Osteoblast (primary cell): Measurements from ENCODE around the gene C12orf57. TPM values are rescaled to one million over a fixed set of nuclear protein-coding genes. Genes with fewer than 3 reads are reported as not detected.

ENCODE experiments used
- DNase-seq: peaks from one replicate; pipeline ENCODE4 v3.0.0; 2011; ENCODE audit warnings: low spot score, mixed read lengths; ENCODE audit not compliant: insufficient read length; ENCODE audit errors: missing footprints
- H2AFZ ChIP-seq: 2 replicates; pipeline ENCODE4 v1.6.0; 2011; ENCODE audit warnings: mild to moderate bottlenecking, low read length
- H3K27ac ChIP-seq: 2 replicates; pipeline ENCODE4 v1.5.1; 2011; ENCODE audit warnings: mild to moderate bottlenecking, low read depth, low read length, moderate library complexity
- H3K27me3 ChIP-seq: 2 replicates; pipeline ENCODE4 v1.6.0; 2012; ENCODE audit warnings: mild to moderate bottlenecking, control low read depth, inconsistent platforms, low read length, moderate library complexity; ENCODE audit not compliant: insufficient read depth
- H3K36me3 ChIP-seq: 2 replicates; pipeline ENCODE4 v1.5.1; 2011; ENCODE audit warnings: mild to moderate bottlenecking, low read length, control low read depth, moderate library complexity; ENCODE audit not compliant: insufficient read depth
- H3K4me1 ChIP-seq: 2 replicates; pipeline ENCODE4 v1.5.1; 2011; ENCODE audit warnings: mild to moderate bottlenecking, low read length, control low read depth, moderate library complexity; ENCODE audit not compliant: insufficient read depth
- H3K4me2 ChIP-seq: 2 replicates; pipeline ENCODE4 v1.6.0; 2011; ENCODE audit warnings: mild to moderate bottlenecking, low read length; ENCODE audit not compliant: insufficient read depth
- H3K4me3 ChIP-seq: fragments of 200-600 bp; sonication (generic); 3 replicates; pipeline ENCODE4 v1.5.1; 2012; ENCODE audit warnings: mild to moderate bottlenecking, low read length, inconsistent platforms; ENCODE audit not compliant: insufficient read depth
- H3K79me2 ChIP-seq: 2 replicates; pipeline ENCODE4 v1.6.0; 2012; ENCODE audit warnings: mild to moderate bottlenecking, low read length, control low read depth, inconsistent platforms; ENCODE audit not compliant: insufficient read depth
- H3K9me3 ChIP-seq: 2 replicates; pipeline ENCODE4 v1.5.1; 2011; ENCODE audit warnings: low read depth, low read length, control low read depth
- H4K20me1 ChIP-seq: 2 replicates; pipeline ENCODE4 v1.6.0; 2012; ENCODE audit warnings: mild to moderate bottlenecking, low read length, control low read depth; ENCODE audit not compliant: insufficient read depth
- total RNA-seq: library from RNA; depleted of rRNA; stranded (reverse); fragments of >200 nt; gene quantifications from 2 replicates; pipeline ENCODE4 v1.2.3, GENCODE V29; 2012
- TF ChIP-seq, protein P1 (sequence below): IDR thresholded peaks from 2 replicates; pipeline ENCODE4 v1.5.1; 2011; ENCODE audit warnings: mild to moderate bottlenecking, low read depth, low read length, moderate library complexity; ENCODE audit errors: extremely low read depth

The C12orf57 gene
- total RNA-seq, 1 donor = 81.4 TPM

DNA sequence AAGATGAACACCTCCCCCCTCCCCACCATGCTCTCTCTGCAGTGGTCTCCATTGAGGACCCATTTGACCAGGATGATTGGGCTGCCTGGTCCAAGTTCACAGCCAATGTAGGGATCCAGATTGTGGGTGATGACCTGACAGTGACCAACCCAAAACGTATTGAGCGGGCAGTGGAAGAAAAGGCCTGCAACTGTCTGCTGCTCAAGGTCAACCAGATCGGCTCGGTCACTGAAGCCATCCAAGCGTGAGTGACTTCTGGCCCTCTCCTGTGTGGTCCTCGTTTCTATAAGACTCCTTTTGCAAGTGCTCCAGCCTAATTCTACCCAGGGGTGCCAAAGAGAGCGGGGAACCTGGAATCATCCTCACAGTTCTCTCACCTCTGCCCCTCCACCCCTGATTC, 22.3 kb upstream of the C12orf57 start:
- DNase-seq = no peak
- Histone ChIP-seq H3K79me2 (peaks cover 3% of the 10 kb centered on the region), H3K27ac (no peak overlapping the region), H3K27me3 (no peaks in the 10 kb centered on the region), H3K4me2 (no peak overlapping the region), H3K9me3 (no peaks in the 10 kb centered on the region), H4K20me1 (no peaks in the 10 kb centered on the region), H3K36me3 (peaks cover 25% of the 10 kb centered on the region), H3K4me1 (peaks cover 32% of the 10 kb centered on the region), H3K4me3 (no peak overlapping the region), H2AFZ (no peak overlapping the region)
- TF ChIP-seq, protein P1, sequence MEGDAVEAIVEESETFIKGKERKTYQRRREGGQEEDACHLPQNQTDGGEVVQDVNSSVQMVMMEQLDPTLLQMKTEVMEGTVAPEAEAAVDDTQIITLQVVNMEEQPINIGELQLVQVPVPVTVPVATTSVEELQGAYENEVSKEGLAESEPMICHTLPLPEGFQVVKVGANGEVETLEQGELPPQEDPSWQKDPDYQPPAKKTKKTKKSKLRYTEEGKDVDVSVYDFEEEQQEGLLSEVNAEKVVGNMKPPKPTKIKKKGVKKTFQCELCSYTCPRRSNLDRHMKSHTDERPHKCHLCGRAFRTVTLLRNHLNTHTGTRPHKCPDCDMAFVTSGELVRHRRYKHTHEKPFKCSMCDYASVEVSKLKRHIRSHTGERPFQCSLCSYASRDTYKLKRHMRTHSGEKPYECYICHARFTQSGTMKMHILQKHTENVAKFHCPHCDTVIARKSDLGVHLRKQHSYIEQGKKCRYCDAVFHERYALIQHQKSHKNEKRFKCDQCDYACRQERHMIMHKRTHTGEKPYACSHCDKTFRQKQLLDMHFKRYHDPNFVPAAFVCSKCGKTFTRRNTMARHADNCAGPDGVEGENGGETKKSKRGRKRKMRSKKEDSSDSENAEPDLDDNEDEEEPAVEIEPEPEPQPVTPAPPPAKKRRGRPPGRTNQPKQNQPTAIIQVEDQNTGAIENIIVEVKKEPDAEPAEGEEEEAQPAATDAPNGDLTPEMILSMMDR = no peak

DNA sequence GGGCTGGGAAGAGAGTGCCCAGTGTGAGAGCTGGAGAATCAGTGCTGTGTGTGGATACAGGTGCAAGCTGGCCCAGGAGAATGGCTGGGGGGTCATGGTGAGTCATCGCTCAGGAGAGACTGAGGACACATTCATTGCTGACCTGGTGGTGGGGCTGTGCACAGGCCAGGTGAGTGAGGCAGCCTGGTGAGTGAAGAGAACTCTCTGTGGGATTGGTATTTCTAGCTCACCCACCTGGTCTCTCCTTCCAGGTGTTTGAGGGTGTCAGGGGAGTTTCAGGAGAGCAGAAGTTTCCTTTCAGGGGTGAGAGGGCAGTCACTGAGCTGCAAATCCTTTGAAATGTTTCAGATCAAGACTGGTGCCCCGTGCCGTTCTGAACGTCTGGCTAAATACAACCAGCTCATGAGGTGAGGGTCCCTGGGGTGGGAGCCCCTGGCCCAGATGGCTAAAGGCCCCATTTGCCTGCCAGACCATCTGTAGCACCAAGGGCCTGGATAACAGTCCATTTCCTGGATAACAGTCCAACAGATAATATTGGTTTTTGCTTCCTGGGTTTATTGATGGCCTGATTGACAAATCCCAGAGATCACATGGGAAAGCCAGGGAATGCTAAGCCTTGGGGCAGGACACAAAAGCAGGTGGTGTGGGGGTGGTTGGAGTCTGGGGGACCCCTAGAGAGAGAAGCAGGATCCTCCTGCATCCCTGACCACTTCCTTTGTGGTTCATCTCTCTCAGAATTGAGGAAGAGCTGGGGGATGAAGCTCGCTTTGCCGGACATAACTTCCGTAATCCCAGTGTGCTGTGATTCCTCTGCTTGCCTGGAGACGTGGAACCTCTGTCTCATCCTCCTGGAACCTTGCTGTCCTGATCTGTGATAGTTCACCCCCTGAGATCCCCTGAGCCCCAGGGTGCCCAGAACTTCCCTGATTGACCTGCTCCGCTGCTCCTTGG, 21.6 kb upstream of the C12orf57 start:
- Histone ChIP-seq H3K9me3 (no peaks in the 10 kb centered on the region), H3K36me3 (peaks cover 22% of the 10 kb centered on the region), H3K4me1 (peaks cover 34% of the 10 kb centered on the region), H3K27me3 (no peaks in the 10 kb centered on the region), H3K27ac (no peak overlapping the region), H3K4me2 (no peak overlapping the region), H3K4me3 (no peak overlapping the region), H3K79me2 (peaks cover 8% of the 10 kb centered on the region), H4K20me1 (no peaks in the 10 kb centered on the region), H2AFZ (no peak overlapping the region)
- TF ChIP-seq, protein P1 = no peak
- peak; percentile 68 for DNase-seq

DNA sequence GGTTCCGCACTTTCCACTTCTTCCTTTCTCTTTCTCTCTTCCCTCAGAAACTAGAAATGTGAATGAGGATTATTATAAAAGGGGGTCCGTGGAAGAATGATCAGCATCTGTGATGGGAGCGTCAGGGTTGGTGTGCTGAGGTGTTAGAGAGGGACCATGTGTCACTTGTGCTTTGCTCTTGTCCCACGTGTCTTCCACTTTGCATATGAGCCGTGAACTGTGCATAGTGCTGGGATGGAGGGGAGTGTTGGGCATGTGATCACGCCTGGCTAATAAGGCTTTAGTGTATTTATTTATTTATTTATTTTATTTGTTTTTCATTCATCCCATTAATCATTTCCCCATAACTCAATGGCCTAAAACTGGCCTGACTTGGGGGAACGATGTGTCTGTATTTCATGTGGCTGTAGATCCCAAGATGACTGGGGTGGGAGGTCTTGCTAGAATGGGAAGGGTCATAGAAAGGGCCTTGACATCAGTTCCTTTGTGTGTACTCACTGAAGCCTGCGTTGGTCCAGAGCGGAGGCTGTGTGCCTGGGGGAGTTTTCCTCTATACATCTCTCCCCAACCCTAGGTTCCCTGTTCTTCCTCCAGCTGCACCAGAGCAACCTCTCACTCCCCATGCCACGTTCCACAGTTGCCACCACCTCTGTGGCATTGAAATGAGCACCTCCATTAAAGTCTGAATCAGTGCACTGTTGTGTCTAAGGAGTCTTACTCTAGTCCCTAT, 20.7 kb upstream of the C12orf57 start:
- H3K79me2 ChIP-seq = peaks cover 13% of the 10 kb centered on the region
- H4K20me1 ChIP-seq = no peaks in the 10 kb centered on the region
- H3K27me3 ChIP-seq = no peaks in the 10 kb centered on the region
- peaks cover 20% of the 10 kb centered on the region for H3K36me3 ChIP-seq
- no peak overlapping the region for H3K4me3 ChIP-seq
- peaks cover 30% of the 10 kb centered on the region for H3K4me1 ChIP-seq
- no peak overlapping the region for H2AFZ ChIP-seq
- H3K27ac ChIP-seq = no peak overlapping the region
- TF ChIP-seq, protein P1 = no peak
- peak; percentile 30 for DNase-seq
- no peak overlapping the region for H3K4me2 ChIP-seq
- no peaks in the 10 kb centered on the region for H3K9me3 ChIP-seq

DNA sequence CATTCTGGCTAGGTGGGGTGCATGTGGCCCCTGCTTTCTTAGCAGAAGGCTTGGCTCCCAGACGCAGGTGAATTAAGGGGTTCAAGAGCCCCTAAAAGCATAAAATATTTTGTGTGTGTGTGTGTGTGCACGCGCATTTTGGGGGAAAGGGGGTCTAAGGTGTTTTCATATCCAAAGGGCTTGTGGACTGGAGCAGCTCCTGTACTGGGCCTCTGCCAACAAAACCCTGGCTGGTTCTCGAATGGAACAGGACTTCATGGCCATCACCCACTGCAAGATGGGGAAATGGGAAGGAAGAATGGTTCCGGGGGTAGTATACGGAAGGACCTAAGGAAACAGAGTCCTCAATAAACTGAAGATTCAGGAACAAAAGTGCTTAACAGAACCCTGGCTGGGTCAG, 20.0 kb upstream of the C12orf57 start:
- no peak for DNase-seq
- TF ChIP-seq, protein P1 = no peak
- Histone ChIP-seq H4K20me1 (peaks cover under 1% of the 10 kb centered on the region), H3K27me3 (no peaks in the 10 kb centered on the region), H3K4me2 (no peak overlapping the region), H3K9me3 (no peaks in the 10 kb centered on the region), H3K79me2 (peaks cover 19% of the 10 kb centered on the region), H3K4me3 (no peak overlapping the region), H3K36me3 (peaks cover 20% of the 10 kb centered on the region), H3K27ac (no peak overlapping the region), H3K4me1 (peaks cover 30% of the 10 kb centered on the region), H2AFZ (peak overlapping the region; percentile 57)
